Esophagus squamous epithelium (tissue), 5 donors: ENCODE measurements around the gene IPCEF1. TPM values are rescaled to one million over a fixed set of nuclear protein-coding genes. Genes with fewer than 3 reads are reported as not detected.

Source experiments
- DNase-seq: peaks from one replicate; lab custom pipeline; 2025; lab: John Stamatoyannopoulos, UW
- H3K27ac ChIP-seq, 4 donors: fragments of 200-600 bp; sonication (generic); one replicate each; pipeline ENCODE4 v1.5.1; 2016 to 2019; ENCODE audit warnings: mild to moderate bottlenecking in 1 of 4
- H3K27me3 ChIP-seq, 4 donors: fragments of 200-600 bp; sonication (generic); 1 replicate in 3 of 4; 2 replicates in 1 of 4; pipeline versions ENCODE4 v1.5.1 to v1.6.0; 2017 to 2021; ENCODE audit warnings: antibody characterized with exemption in 1 of 4
- H3K36me3 ChIP-seq, 3 donors: fragments of 200-600 bp; sonication (generic); one replicate each; pipeline ENCODE4 v1.5.1; 2016 to 2019
- H3K4me1 ChIP-seq, 3 donors: fragments of 200-600 bp; sonication (generic); one replicate each; pipeline ENCODE4 v1.5.1; 2017 to 2019
- H3K4me3 ChIP-seq, 4 donors: fragments of 200-600 bp; sonication (generic); 1 replicate in 3 of 4; 2 replicates in 1 of 4; pipeline ENCODE4 v1.5.1; 2016 to 2019; ENCODE audit warnings: mild to moderate bottlenecking in 2 of 4, moderate library complexity in 1 of 4
- H3K9me3 ChIP-seq, 3 donors: fragments of 200-600 bp; sonication (generic); one replicate each; pipeline ENCODE4 v1.5.1; 2016 to 2019
- CTCF ChIP-seq, 6 experiments: fragments of 450-650 bp in 4 of 6; fragments of 200-600 bp in 2 of 6; sonication (generic) in 2 of 6; IDR thresholded peaks; one replicate each; pipeline ENCODE4 v1.5.1; 2016 to 2019; ENCODE audit warnings: antibody characterized with exemption in 6 of 6, mild to moderate bottlenecking in 4 of 6, moderate library complexity in 4 of 6
- POLR2A ChIP-seq, 4 donors: fragments of 450-650 bp; IDR thresholded peaks; one replicate each; pipeline ENCODE4 v1.6.1; 2017; ENCODE audit warnings: antibody characterized with exemption in 4 of 4, mild to moderate bottlenecking in 4 of 4, moderate library complexity in 3 of 4
- WGBS, 2 donors: methylation state at CpG; one replicate each; pipeline ENCODE4 v1.1.5; 2018; 5-methylcytosine and 5-hydroxymethylcytosine counted together
- intact Hi-C: fragments of 100-400 bp; cut with DNase I; formaldehyde crosslinking; loops from one replicate; pipeline ENCODE4 v1.15.0; 2022
- total RNA-seq, 4 donors: library from RNA; depleted of rRNA; stranded (reverse); fragments of >200 nt; gene quantifications; one replicate each; pipeline ENCODE4 v1.1.0, GENCODE V29; 2016
- donor health status: DM: yes; HTN: yes; CAD: no.

The IPCEF1 gene
- total RNA-seq, 4 donors from 2014 or later = 1.8 to 8.1 (median 3.5) TPM

- Histone ChIP-seq H3K9me3 (no peaks in the 10 kb centered on the region), H3K36me3 (no peaks in the 10 kb centered on the region), H3K4me1 (peaks cover 0 to 7% (median 3%) of the 10 kb centered on the region in 3 donors), H3K27me3 (no peaks in the 10 kb centered on the region), H3K27ac (no peak overlapping the region), H3K4me3 (no peak overlapping the region)
- WGBS, 2 donors = 89 to 91% methylated on average over 8 of the region's 8 CpGs
- no peak for DNase-seq
- no peak for TF ChIP-seq CTCF (IDR thresholded peaks at IDR 0.05)
- TF ChIP-seq POLR2A (IDR thresholded peaks at IDR 0.05) = no peak
- intact Hi-C loops = no loop called here
Measured at GRCh38 chr6:154134471-154135147, 222.0 kb downstream of the IPCEF1 start.

- no peak for TF ChIP-seq POLR2A (IDR thresholded peaks at IDR 0.05)
- no peak for TF ChIP-seq CTCF (IDR thresholded peaks at IDR 0.05)
- H3K27me3 ChIP-seq = no peaks in the 10 kb centered on the region
- no peak overlapping the region for H3K27ac ChIP-seq
- no peak for DNase-seq
- no peaks in the 10 kb centered on the region for H3K4me1 ChIP-seq
- intact Hi-C loops = no loop called here
- no peaks in the 10 kb centered on the region for H3K9me3 ChIP-seq
- no peaks in the 10 kb centered on the region for H3K36me3 ChIP-seq
- H3K4me3 ChIP-seq = no peak overlapping the region
- WGBS, 2 donors = 50 to 65% methylated on average over 2 of the region's 2 CpGs
Measured at GRCh38 chr6:154127657-154128056, 228.9 kb downstream of the IPCEF1 start.

DNA sequence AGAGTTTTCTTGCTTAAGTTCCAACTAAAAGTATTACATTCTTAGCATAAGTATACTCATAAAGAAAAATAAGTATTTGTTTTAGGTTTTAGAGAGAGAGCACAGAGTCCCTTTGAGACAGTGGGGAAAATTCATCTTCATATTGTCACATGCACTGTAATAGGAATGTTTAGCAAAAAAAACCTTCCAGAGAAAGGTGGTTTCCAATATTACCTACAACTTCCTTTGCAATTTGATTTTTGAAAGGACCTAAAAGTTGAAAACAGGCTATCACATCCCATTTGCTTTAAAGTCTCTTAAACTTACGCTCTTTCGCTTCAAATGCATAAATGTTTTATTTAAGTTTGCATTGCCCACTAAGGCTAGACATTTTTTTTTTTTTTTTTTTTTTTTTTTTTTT, 231.2 kb downstream of the IPCEF1 start:
- no peaks in the 10 kb centered on the region for H3K9me3 ChIP-seq
- DNase-seq = no peak
- no peaks in the 10 kb centered on the region for H3K4me1 ChIP-seq
- H3K27ac ChIP-seq = no peak overlapping the region
- H3K27me3 ChIP-seq = no peaks in the 10 kb centered on the region
- no peak for TF ChIP-seq POLR2A (IDR thresholded peaks at IDR 0.05)
- intact Hi-C loops = no loop called here
- WGBS, 2 donors = 88 to 94% methylated on average over 2 of the region's 2 CpGs
- no peak overlapping the region for H3K4me3 ChIP-seq
- H3K36me3 ChIP-seq = no peaks in the 10 kb centered on the region

DNA sequence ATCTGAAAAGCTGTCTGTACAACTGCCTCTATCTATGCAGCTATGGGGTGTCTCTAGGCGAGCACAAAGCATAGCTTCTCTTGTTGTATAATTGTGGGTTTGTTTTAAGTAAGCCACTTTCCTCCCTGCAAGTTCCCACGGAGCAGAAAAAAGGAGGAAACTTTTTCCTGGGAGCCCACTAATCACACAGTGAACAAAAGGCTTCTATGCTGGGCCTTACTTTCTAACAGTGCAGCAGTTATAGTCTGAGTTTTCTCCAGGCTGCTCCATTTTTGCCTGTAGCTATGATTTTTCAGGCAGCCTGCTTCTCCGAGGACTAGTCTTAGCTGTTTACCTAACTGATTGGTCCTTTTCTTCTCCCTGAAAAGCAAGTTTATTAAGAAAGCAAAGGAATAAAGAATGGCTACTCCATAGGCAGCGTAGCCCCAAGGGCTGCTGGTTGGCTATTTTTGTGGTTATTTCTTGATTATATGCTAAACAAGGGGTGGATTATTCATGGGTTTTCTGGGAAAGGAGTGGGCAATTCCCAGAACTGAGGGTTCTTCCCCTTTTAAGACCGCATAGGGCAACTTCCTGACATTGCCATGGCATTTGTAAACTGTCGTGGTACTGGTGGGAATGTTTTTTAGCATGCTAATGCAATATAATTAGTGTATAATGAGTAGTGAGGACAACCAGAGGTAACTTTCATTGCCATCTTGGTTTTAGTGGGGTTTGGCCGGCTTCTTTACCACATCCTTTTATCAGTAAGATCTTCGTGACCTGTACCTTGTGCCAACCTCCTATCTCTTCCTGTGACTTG, 233.2 kb downstream of the IPCEF1 start:
- intact Hi-C loops = no loop called here
- no peak for DNase-seq
- Histone ChIP-seq H3K27ac (no peak overlapping the region), H3K4me1 (no peaks in the 10 kb centered on the region), H3K9me3 (no peaks in the 10 kb centered on the region), H3K36me3 (no peaks in the 10 kb centered on the region), H3K27me3 (no peaks in the 10 kb centered on the region), H3K4me3 (no peak overlapping the region)
- no peak for TF ChIP-seq CTCF (IDR thresholded peaks at IDR 0.05)
- no peak for TF ChIP-seq POLR2A (IDR thresholded peaks at IDR 0.05)
- WGBS, 2 donors = 65 to 67% methylated on average over 8 of the region's 8 CpGs

GRCh38 chr6:154122195-154122925, 234.2 kb downstream of the IPCEF1 start:
- WGBS, 2 donors = 57 to 90% methylated on average over 2 of the region's 2 CpGs
- H3K27ac ChIP-seq = no peak overlapping the region
- H3K4me1 ChIP-seq = no peaks in the 10 kb centered on the region
- no peaks in the 10 kb centered on the region for H3K9me3 ChIP-seq
- DNase-seq = no peak
- intact Hi-C loops = no loop called here
- TF ChIP-seq POLR2A (IDR thresholded peaks at IDR 0.05) = no peak
- no peak for TF ChIP-seq CTCF (IDR thresholded peaks at IDR 0.05)
- H3K36me3 ChIP-seq = no peaks in the 10 kb centered on the region
- no peak overlapping the region for H3K4me3 ChIP-seq
- H3K27me3 ChIP-seq = no peaks in the 10 kb centered on the region
